Measurements from ENCODE around the gene MAST3. TPM values are rescaled to one million over a fixed set of nuclear protein-coding genes. Genes with fewer than 3 reads are reported as not detected.
A peak's percentile ranks its signal among the peaks of the same experiment; 100 is the strongest.

Gene MAST3
- total RNA-seq, 2 donors from 2014 or later, result 23.5 to 46.6 TPM

- peak overlapping the region; percentile 66 for H3K27ac Mint-ChIP-seq
- no peaks in the 10 kb centered on the region for H3K9me3 Mint-ChIP-seq
- H3K27me3 Mint-ChIP-seq, result no peaks in the 10 kb centered on the region
- peaks cover 97% of the 10 kb centered on the region for H3K36me3 Mint-ChIP-seq (ENCODE audit: low read depth)
- ATAC-seq (replicated peaks), result peak; percentile 71
- H3K4me3 Mint-ChIP-seq, result no peak overlapping the region
- no peaks in the 10 kb centered on the region for H3K4me1 Mint-ChIP-seq
Observed at GRCh38 chr19:18128044-18128443, 30.5 kb downstream of the MAST3 start.

- Mint-ChIP-seq H3K4me1 (no peaks in the 10 kb centered on the region), H3K9me3 (no peaks in the 10 kb centered on the region), H3K4me3 (no peak overlapping the region), H3K36me3 (ENCODE audit: low read depth) (peaks cover 94% of the 10 kb centered on the region), H3K27ac (peak overlapping the region; percentile 66), H3K27me3 (no peaks in the 10 kb centered on the region)
- ATAC-seq (replicated peaks), result no peak
Observed at GRCh38 chr19:18128805-18129204, 31.2 kb downstream of the MAST3 start.

DNA sequence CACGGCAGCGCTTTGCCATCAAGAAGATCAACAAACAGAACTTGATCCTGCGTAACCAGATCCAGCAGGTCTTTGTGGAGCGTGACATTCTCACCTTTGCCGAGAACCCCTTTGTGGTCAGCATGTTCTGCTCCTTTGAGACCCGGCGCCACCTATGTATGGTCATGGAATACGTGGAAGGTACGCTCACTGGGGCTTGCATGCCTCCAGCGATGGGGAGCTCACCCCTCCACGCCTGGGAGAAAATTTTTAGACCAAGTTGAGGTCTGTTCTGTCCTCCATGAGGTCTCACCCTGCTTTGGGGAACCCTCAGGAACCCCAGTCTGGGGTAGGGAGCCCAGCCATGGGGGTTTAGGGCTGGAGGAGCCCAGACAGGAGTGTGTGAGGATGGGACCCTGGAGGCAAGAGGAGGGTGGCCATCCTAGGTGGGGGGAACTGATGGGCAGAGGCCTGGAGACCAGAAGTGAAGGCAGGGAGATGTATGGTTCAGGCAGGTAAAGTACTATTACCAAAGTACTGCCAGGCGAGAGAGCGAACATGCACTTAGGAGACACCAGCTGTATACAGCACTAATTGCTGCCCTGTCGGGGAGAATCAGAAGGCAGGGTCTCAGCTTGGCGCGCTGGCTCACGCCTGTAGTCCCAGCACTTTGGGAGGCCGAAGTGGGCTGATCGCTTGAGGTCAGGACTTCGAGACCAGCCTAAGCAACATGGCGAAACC is 33.1 kb downstream of the MAST3 start:
- H3K36me3 Mint-ChIP-seq (ENCODE audit: low read depth), result peaks cover 94% of the 10 kb centered on the region
- no peaks in the 10 kb centered on the region for H3K27me3 Mint-ChIP-seq
- no peak overlapping the region for H3K27ac Mint-ChIP-seq
- ATAC-seq (replicated peaks), result no peak
- H3K4me1 Mint-ChIP-seq, result no peaks in the 10 kb centered on the region
- H3K4me3 Mint-ChIP-seq, result no peak overlapping the region
- H3K9me3 Mint-ChIP-seq, result no peaks in the 10 kb centered on the region

GRCh38 chr19:18131841-18132596 is 34.4 kb downstream of the MAST3 start:
- H3K27ac Mint-ChIP-seq, result no peak overlapping the region
- no peaks in the 10 kb centered on the region for H3K4me1 Mint-ChIP-seq
- H3K9me3 Mint-ChIP-seq, result no peaks in the 10 kb centered on the region
- no peak for ATAC-seq (replicated peaks)
- H3K27me3 Mint-ChIP-seq, result no peaks in the 10 kb centered on the region
- no peak overlapping the region for H3K4me3 Mint-ChIP-seq
- peaks cover 96% of the 10 kb centered on the region for H3K36me3 Mint-ChIP-seq (ENCODE audit: low read depth)

- Mint-ChIP-seq H3K36me3 (ENCODE audit: low read depth) (peaks cover 93% of the 10 kb centered on the region), H3K27me3 (no peaks in the 10 kb centered on the region), H3K9me3 (no peaks in the 10 kb centered on the region), H3K4me3 (no peak overlapping the region), H3K4me1 (no peaks in the 10 kb centered on the region), H3K27ac (no peak overlapping the region)
- ATAC-seq (replicated peaks), result no peak
Observed at GRCh38 chr19:18135712-18136584, 38.4 kb downstream of the MAST3 start.

DNA sequence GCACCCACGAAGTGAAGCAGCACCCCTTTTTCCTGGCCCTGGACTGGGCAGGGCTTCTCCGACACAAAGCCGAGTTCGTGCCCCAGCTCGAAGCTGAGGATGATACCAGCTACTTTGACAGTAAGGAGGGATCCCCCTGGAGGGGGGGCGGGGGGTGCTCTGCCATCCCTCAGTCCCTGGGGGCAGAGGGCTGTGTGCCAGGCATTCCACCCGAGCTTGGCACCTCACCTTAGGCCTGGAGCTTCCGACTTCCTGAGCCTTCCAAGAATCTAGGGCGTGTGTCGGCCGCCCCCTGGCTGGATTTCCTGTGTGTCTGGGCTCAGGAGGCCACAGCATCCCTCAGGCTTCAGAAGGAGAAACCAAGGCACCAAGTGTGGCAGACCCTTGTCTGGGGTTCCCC is 39.7 kb downstream of the MAST3 start:
- no peaks in the 10 kb centered on the region for H3K27me3 Mint-ChIP-seq
- no peaks in the 10 kb centered on the region for H3K4me1 Mint-ChIP-seq
- H3K9me3 Mint-ChIP-seq, result no peaks in the 10 kb centered on the region
- H3K36me3 Mint-ChIP-seq (ENCODE audit: low read depth), result peaks cover 93% of the 10 kb centered on the region
- no peak overlapping the region for H3K27ac Mint-ChIP-seq
- no peak for ATAC-seq (replicated peaks)
- no peak overlapping the region for H3K4me3 Mint-ChIP-seq

- ATAC-seq (replicated peaks), result no peak
- no peaks in the 10 kb centered on the region for H3K9me3 Mint-ChIP-seq
- H3K4me3 Mint-ChIP-seq, result no peak overlapping the region
- H3K4me1 Mint-ChIP-seq, result no peaks in the 10 kb centered on the region
- no peaks in the 10 kb centered on the region for H3K27me3 Mint-ChIP-seq
- H3K27ac Mint-ChIP-seq, result no peak overlapping the region
- peaks cover 93% of the 10 kb centered on the region for H3K36me3 Mint-ChIP-seq (ENCODE audit: low read depth)
Observed at GRCh38 chr19:18137657-18138339, 40.2 kb downstream of the MAST3 start.

GRCh38 chr19:18140473-18140872 is 42.9 kb downstream of the MAST3 start:
- no peaks in the 10 kb centered on the region for H3K27me3 Mint-ChIP-seq
- ATAC-seq (replicated peaks), result no peak
- no peaks in the 10 kb centered on the region for H3K9me3 Mint-ChIP-seq
- H3K27ac Mint-ChIP-seq, result no peak overlapping the region
- peaks cover 95% of the 10 kb centered on the region for H3K36me3 Mint-ChIP-seq (ENCODE audit: low read depth)
- no peak overlapping the region for H3K4me3 Mint-ChIP-seq
- H3K4me1 Mint-ChIP-seq, result no peaks in the 10 kb centered on the region

GRCh38 chr19:18141031-18141430 is 43.5 kb downstream of the MAST3 start:
- Mint-ChIP-seq H3K4me1 (no peaks in the 10 kb centered on the region), H3K36me3 (ENCODE audit: low read depth) (peaks cover 95% of the 10 kb centered on the region)
- ATAC-seq (replicated peaks), result no peak

DNA sequence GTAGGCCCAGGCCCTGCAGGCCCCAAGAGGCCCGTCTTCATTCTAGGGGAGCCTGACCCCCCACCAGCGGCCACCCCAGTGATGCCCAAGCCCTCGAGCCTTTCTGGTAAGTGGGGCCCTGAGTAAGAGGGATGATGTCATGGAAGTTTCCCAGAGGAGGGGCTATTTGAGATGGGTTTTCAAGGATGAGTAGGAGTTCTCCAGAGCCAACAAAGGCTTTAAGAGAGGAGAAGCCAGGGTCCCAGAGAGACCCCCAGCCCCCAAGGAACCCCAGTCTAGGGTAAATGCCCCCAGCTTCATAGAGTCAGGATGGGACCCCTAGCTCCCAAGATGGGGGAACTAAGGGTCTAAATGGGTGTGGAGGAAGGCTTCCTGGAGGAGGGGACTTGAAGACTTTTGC is 46.3 kb downstream of the MAST3 start:
- no peaks in the 10 kb centered on the region for H3K4me1 Mint-ChIP-seq
- peaks cover 95% of the 10 kb centered on the region for H3K36me3 Mint-ChIP-seq (ENCODE audit: low read depth)
- no peak for ATAC-seq (replicated peaks)
- no peaks in the 10 kb centered on the region for H3K9me3 Mint-ChIP-seq
- no peak overlapping the region for H3K27ac Mint-ChIP-seq
- H3K4me3 Mint-ChIP-seq, result no peak overlapping the region
- no peaks in the 10 kb centered on the region for H3K27me3 Mint-ChIP-seq

More at GRCh38 chr19:18141031-18141430, 43.5 kb downstream of the MAST3 start:
- Mint-ChIP-seq H3K4me3 (no peak overlapping the region), H3K27me3 (no peaks in the 10 kb centered on the region), H3K27ac (no peak overlapping the region), H3K9me3 (no peaks in the 10 kb centered on the region)

DNA sequence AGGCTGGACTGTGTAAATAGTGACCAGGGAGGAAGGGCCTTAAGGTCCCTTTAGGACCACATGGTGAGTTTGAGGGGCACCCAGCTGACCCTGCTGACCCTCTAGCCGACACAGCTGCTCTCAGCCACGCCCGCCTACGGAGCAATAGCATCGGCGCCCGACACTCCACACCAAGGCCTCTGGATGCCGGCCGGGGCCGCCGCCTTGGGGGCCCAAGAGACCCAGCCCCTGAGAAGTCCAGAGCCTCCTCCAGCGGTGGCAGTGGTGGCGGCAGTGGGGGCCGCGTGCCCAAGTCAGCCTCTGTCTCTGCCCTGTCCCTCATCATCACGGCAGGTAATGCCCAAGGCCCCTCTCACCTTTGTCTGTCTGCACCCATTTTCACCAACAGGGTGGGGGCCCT is 46.8 kb downstream of the MAST3 start:
- Mint-ChIP-seq H3K36me3 (ENCODE audit: low read depth) (peaks cover 91% of the 10 kb centered on the region), H3K27me3 (no peaks in the 10 kb centered on the region), H3K4me1 (no peaks in the 10 kb centered on the region), H3K27ac (no peak overlapping the region), H3K9me3 (no peaks in the 10 kb centered on the region), H3K4me3 (no peak overlapping the region)
- no peak for ATAC-seq (replicated peaks)

- no peak for ATAC-seq (replicated peaks)
- Mint-ChIP-seq H3K27ac (no peak overlapping the region), H3K4me1 (no peaks in the 10 kb centered on the region), H3K4me3 (no peak overlapping the region), H3K27me3 (no peaks in the 10 kb centered on the region), H3K9me3 (no peaks in the 10 kb centered on the region), H3K36me3 (ENCODE audit: low read depth) (peaks cover 89% of the 10 kb centered on the region)
Observed at GRCh38 chr19:18144906-18145305, 47.3 kb downstream of the MAST3 start.

DNA sequence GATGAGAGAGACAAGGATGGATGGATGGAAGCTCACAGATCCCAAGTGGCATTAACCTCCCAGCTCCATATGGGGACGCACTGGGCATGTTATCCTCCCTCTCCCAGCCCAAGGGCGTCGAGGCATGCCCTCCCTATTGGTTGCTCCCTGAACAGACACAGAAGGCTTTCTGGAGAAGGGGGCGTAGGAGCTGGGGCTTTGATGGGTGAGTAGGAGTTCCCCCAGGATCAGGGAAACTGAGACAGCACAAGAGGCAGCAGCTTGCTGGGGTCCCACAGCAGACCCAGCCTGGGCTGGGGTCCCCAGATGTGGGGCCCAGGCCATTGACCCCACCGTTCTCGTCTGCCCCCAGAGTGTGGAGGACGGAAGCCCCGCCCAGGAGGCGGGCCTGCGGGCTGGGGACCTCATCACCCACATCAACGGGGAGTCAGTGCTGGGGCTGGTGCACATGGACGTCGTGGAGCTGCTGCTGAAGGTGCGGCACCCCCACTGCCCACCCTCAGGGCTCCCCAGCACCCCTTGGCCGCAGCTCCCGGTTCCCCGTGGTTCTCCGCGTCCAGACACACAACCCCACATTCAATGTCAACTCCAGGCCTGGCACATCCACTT is 47.9 kb downstream of the MAST3 start:
- Mint-ChIP-seq H3K4me1 (no peaks in the 10 kb centered on the region), H3K36me3 (ENCODE audit: low read depth) (peaks cover 88% of the 10 kb centered on the region), H3K4me3 (no peak overlapping the region), H3K27ac (no peak overlapping the region), H3K9me3 (no peaks in the 10 kb centered on the region), H3K27me3 (no peaks in the 10 kb centered on the region)
- no peak for ATAC-seq (replicated peaks)

GRCh38 chr19:18147396-18147795 is 49.8 kb downstream of the MAST3 start:
- H3K4me1 Mint-ChIP-seq, result peaks cover 4% of the 10 kb centered on the region
- no peaks in the 10 kb centered on the region for H3K9me3 Mint-ChIP-seq
- H3K4me3 Mint-ChIP-seq, result no peak overlapping the region
- ATAC-seq (replicated peaks), result no peak
- H3K27me3 Mint-ChIP-seq, result no peaks in the 10 kb centered on the region
- H3K36me3 Mint-ChIP-seq (ENCODE audit: low read depth), result peaks cover 76% of the 10 kb centered on the region
- H3K27ac Mint-ChIP-seq, result no peak overlapping the region
